ENCODE data around the gene LRRC37A3.
"Not testable (repeated sequence)": the region's sequence is repeated elsewhere in the genome, so short reads cannot be mapped to it uniquely, and the experiment has no call there.

Gene LRRC37A3

DNA sequence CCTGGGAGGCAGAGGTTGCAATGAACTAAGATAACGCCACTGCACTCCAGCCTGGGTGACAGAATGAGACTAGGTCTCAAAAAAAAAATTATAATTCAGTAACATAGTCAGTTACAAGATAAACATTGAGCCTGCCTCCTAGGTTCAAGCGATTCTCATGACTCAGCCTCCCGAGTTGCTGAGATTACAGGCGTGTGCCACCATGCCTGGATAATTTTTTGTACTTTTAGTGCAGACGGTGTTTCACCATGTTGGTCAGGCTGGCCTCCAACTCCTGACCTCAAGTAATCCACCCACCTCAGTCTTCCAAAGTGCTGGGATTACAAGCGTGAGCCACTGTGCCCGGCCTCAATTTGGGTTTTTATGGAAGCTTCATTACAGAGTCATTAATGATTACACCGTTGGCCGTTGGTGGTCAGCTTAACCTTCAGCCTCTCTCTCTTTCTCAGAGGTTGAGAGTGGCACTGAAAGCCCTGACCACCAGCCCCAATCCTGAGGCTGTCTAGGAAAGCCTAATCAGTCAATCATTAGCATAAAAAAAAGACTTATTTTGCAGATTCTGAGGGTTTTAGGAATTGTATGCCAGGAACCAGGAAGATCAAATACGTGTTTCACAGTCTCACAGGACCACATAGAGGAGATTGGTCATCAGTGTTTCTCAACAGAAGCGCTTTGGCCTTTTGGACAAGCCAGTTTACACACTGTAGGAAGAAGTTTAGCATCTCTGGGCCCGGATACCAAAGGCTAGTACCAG, 1.3 kb upstream of the LRRC37A3 start:
- Histone ChIP-seq H3K27me3 (ENCODE audit: control insufficient read depth, insufficient read depth, low read length) (no peaks in the 10 kb centered on the region), H3K4me3 (ENCODE audit: low read length) (no peak overlapping the region), H3K36me3 (ENCODE audit: control insufficient read depth, insufficient read depth, low read length) (no peaks in the 10 kb centered on the region), H3K4me1 (ENCODE audit: control insufficient read depth, insufficient read depth, low read length) (peaks cover 6% of the 10 kb centered on the region), H3K9ac (ENCODE audit: low read length) (no peak overlapping the region), H3K9me3 (ENCODE audit: control insufficient read depth, low read length) (no peaks in the 10 kb centered on the region)

DNA sequence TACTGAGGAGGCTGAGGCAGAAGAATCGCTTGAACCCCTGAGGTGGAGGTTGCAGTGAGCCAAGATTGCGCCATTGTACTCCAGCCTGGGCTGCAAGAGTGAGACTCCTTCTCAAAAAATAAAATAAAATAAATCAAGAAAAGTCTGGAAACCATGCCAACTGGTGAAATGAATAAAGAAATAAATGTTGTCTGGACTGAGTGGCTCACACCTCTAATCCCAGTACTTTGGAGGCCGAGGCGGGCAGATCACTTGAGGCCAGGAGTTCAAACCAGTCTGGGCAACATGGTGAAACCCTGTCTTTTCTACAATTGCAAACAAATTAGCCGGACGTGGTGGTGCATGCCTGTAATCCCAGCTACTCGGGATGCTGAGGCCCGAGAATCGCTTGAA, 744 bp upstream of the LRRC37A3 start:
- peak overlapping the region; percentile 86 for H3K9ac ChIP-seq (ENCODE audit: low read length)

GRCh38 chr17:64918842-64919288, 413 bp downstream of the LRRC37A3 start:
- H3K9ac ChIP-seq (ENCODE audit: low read length): peak overlapping the region; percentile 86
- not testable (repeated sequence) for H3K4me3 ChIP-seq (ENCODE audit: low read length); H3K36me3 ChIP-seq (ENCODE audit: control insufficient read depth, insufficient read depth, low read length); H3K27me3 ChIP-seq (ENCODE audit: control insufficient read depth, insufficient read depth, low read length); H3K9me3 ChIP-seq (ENCODE audit: control insufficient read depth, low read length); H3K4me1 ChIP-seq (ENCODE audit: control insufficient read depth, insufficient read depth, low read length)

More for the DNA sequence above, 744 bp upstream of the LRRC37A3 start:
- peaks cover 6% of the 10 kb centered on the region for H3K4me1 ChIP-seq (ENCODE audit: control insufficient read depth, insufficient read depth, low read length)
- no peaks in the 10 kb centered on the region for H3K9me3 ChIP-seq (ENCODE audit: control insufficient read depth, low read length)
- no peaks in the 10 kb centered on the region for H3K36me3 ChIP-seq (ENCODE audit: control insufficient read depth, insufficient read depth, low read length)
- H3K27me3 ChIP-seq (ENCODE audit: control insufficient read depth, insufficient read depth, low read length): no peaks in the 10 kb centered on the region
- H3K4me3 ChIP-seq (ENCODE audit: low read length): peak overlapping the region; percentile 50

- H3K4me3 ChIP-seq (ENCODE audit: low read length); H3K4me1 ChIP-seq (ENCODE audit: control insufficient read depth, insufficient read depth, low read length); H3K36me3 ChIP-seq (ENCODE audit: control insufficient read depth, insufficient read depth, low read length); H3K27me3 ChIP-seq (ENCODE audit: control insufficient read depth, insufficient read depth, low read length); H3K9ac ChIP-seq (ENCODE audit: low read length); H3K9me3 ChIP-seq (ENCODE audit: control insufficient read depth, low read length): not testable (repeated sequence)
These were observed 1.7 kb downstream of the LRRC37A3 start for GRCh38 chr17:64917540-64917939.

DNA sequence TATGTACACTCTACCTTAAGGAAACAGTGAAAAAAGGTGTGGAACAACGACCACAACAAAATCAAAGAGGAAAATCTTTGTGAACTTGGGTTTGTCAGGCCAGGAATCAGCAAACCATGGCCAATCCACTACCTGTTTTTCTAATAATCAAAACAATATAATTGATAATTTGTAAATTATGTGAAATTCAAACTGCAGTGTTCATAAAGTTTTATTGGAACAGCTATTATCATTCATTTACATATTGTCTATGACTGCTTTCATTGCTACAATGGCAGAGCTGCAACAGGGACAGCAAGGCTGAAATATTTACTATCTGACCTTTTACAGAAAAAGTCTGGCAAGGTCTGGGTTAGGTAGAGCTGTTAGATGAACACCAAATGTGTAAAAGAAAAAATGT, 4.0 kb downstream of the LRRC37A3 start:
- H3K9me3 ChIP-seq (ENCODE audit: control insufficient read depth, low read length); H3K4me1 ChIP-seq (ENCODE audit: control insufficient read depth, insufficient read depth, low read length); H3K36me3 ChIP-seq (ENCODE audit: control insufficient read depth, insufficient read depth, low read length); H3K4me3 ChIP-seq (ENCODE audit: low read length); H3K9ac ChIP-seq (ENCODE audit: low read length); H3K27me3 ChIP-seq (ENCODE audit: control insufficient read depth, insufficient read depth, low read length): not testable (repeated sequence)

DNA sequence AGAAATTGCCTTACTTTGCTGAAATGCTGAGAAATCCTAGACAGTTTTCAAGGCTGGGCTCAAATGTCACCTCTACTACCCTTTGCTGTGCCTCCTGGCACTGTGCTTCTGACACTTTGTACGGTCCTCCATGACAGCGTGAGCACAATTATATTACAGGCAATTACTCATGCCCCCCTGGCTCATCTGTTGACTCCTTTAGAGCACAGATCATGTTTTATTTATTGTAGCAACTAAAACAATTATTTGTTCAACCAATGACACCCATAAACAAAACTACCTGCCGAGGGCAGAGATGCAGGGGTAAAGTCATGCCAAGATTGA, 9.1 kb downstream of the LRRC37A3 start:
- not testable (repeated sequence) for H3K9ac ChIP-seq (ENCODE audit: low read length); H3K9me3 ChIP-seq (ENCODE audit: control insufficient read depth, low read length); H3K4me3 ChIP-seq (ENCODE audit: low read length); H3K36me3 ChIP-seq (ENCODE audit: control insufficient read depth, insufficient read depth, low read length); H3K4me1 ChIP-seq (ENCODE audit: control insufficient read depth, insufficient read depth, low read length); H3K27me3 ChIP-seq (ENCODE audit: control insufficient read depth, insufficient read depth, low read length)

DNA sequence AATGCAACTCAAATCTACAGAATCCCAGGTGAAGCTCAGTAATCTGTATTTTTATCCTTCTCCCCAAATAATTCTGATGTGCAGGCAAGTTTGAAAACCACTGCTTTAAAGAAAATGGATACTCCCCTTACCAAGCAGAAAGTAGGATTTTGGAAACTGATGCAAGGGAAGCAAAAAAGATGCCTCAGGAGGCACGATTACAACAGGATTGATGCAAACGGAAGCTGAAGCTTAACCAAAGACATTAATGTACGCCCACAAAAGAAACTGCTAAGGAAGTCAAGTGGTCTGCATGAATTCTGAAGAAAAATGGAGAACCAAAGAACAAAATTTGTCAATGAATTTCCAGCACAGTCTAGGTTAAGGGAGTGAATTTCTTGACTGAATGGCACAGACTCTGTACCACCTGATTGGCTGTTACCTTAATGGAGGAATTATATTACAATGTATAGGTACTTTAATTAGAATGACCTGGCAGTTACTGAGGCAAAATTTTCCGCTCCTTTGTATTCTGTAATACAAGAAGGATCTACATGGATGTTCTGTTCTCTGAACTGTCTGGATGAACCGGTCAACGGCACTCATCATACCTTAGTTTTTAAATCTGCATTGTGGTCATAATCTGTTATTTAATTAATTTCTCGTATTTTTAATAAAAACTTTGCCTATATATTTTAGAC, 9.6 kb downstream of the LRRC37A3 start:
- not testable (repeated sequence) for H3K9me3 ChIP-seq (ENCODE audit: control insufficient read depth, low read length); H3K4me3 ChIP-seq (ENCODE audit: low read length); H3K27me3 ChIP-seq (ENCODE audit: control insufficient read depth, insufficient read depth, low read length); H3K4me1 ChIP-seq (ENCODE audit: control insufficient read depth, insufficient read depth, low read length); H3K36me3 ChIP-seq (ENCODE audit: control insufficient read depth, insufficient read depth, low read length); H3K9ac ChIP-seq (ENCODE audit: low read length)

GRCh38 chr17:64904069-64904468, 15.2 kb downstream of the LRRC37A3 start:
- H3K4me1 ChIP-seq (ENCODE audit: control insufficient read depth, insufficient read depth, low read length); H3K36me3 ChIP-seq (ENCODE audit: control insufficient read depth, insufficient read depth, low read length); H3K27me3 ChIP-seq (ENCODE audit: control insufficient read depth, insufficient read depth, low read length); H3K4me3 ChIP-seq (ENCODE audit: low read length); H3K9me3 ChIP-seq (ENCODE audit: control insufficient read depth, low read length); H3K9ac ChIP-seq (ENCODE audit: low read length): not testable (repeated sequence)

GRCh38 chr17:64897136-64897535, 22.1 kb downstream of the LRRC37A3 start:
- not testable (repeated sequence) for H3K9ac ChIP-seq (ENCODE audit: low read length); H3K4me3 ChIP-seq (ENCODE audit: low read length); H3K27me3 ChIP-seq (ENCODE audit: control insufficient read depth, insufficient read depth, low read length); H3K9me3 ChIP-seq (ENCODE audit: control insufficient read depth, low read length); H3K36me3 ChIP-seq (ENCODE audit: control insufficient read depth, insufficient read depth, low read length); H3K4me1 ChIP-seq (ENCODE audit: control insufficient read depth, insufficient read depth, low read length)

- H3K4me3 ChIP-seq (ENCODE audit: low read length); H3K9ac ChIP-seq (ENCODE audit: low read length); H3K36me3 ChIP-seq (ENCODE audit: control insufficient read depth, insufficient read depth, low read length); H3K27me3 ChIP-seq (ENCODE audit: control insufficient read depth, insufficient read depth, low read length); H3K9me3 ChIP-seq (ENCODE audit: control insufficient read depth, low read length); H3K4me1 ChIP-seq (ENCODE audit: control insufficient read depth, insufficient read depth, low read length): not testable (repeated sequence)
These were observed 45.1 kb downstream of the LRRC37A3 start for GRCh38 chr17:64874210-64874609.

- not testable (repeated sequence) for H3K36me3 ChIP-seq (ENCODE audit: control insufficient read depth, insufficient read depth, low read length); H3K4me3 ChIP-seq (ENCODE audit: low read length); H3K9me3 ChIP-seq (ENCODE audit: control insufficient read depth, low read length); H3K9ac ChIP-seq (ENCODE audit: low read length); H3K27me3 ChIP-seq (ENCODE audit: control insufficient read depth, insufficient read depth, low read length); H3K4me1 ChIP-seq (ENCODE audit: control insufficient read depth, insufficient read depth, low read length)
These were observed 71.5 kb downstream of the LRRC37A3 start for GRCh38 chr17:64847504-64848466.

GRCh38 chr17:64846892-64847291, 72.4 kb downstream of the LRRC37A3 start:
- not testable (repeated sequence) for H3K4me1 ChIP-seq (ENCODE audit: control insufficient read depth, insufficient read depth, low read length); H3K9me3 ChIP-seq (ENCODE audit: control insufficient read depth, low read length); H3K36me3 ChIP-seq (ENCODE audit: control insufficient read depth, insufficient read depth, low read length); H3K4me3 ChIP-seq (ENCODE audit: low read length); H3K9ac ChIP-seq (ENCODE audit: low read length); H3K27me3 ChIP-seq (ENCODE audit: control insufficient read depth, insufficient read depth, low read length)

All from mucosa of stomach (tissue), 1 donor.